HAP-1 (cell line): ENCODE measurements around the gene EPHB2.
"Not testable (repeated sequence)": the region's sequence is repeated elsewhere in the genome, so short reads cannot be mapped to it uniquely, and the experiment has no call there.

Experiments used
- DNase-seq, 2 experiments: peaks; one replicate each; pipeline ENCODE4 v3.0.0-alpha.2; 2016 to 2020; ENCODE audit warnings: low spot score in 2 of 2
- H3K27me3 ChIP-seq: fragments of 250-450 bp; sonication (Bioruptor Pico); 2 replicates; pipeline ENCODE4 v1.5.1; 2020; ENCODE audit warnings: low read depth, mild to moderate bottlenecking, moderate library complexity
- H3K36me3 ChIP-seq: fragments of 250-450 bp; sonication (Bioruptor Pico); replicated peaks from 2 replicates; pipeline ENCODE4 v1.5.1; 2020; ENCODE audit warnings: mild to moderate bottlenecking
- H3K4me1 ChIP-seq: fragments of 250-450 bp; sonication (Bioruptor Pico); 2 replicates; pipeline ENCODE4 v1.5.1; 2020; ENCODE audit warnings: mild to moderate bottlenecking
- H3K4me3 ChIP-seq: fragments of 250-450 bp; sonication (Bioruptor Pico); 2 replicates; pipeline ENCODE4 v1.5.1; 2020; ENCODE audit warnings: mild to moderate bottlenecking, moderate library complexity
- H3K9me3 ChIP-seq: fragments of 250-450 bp; sonication (Bioruptor Pico); 2 replicates; pipeline ENCODE4 v1.5.1; 2020; ENCODE audit warnings: mild to moderate bottlenecking, moderate library complexity
- in situ Hi-C: fragments of 300-500 bp; cut with MboI; formaldehyde crosslinking; loops from 3 replicates; pipeline ENCODE4 v1.14.3; 2020; ENCODE audit warnings: low sequenced_read_pairs, inconsistent platforms, mixed read lengths

The EPHB2 gene

DNA sequence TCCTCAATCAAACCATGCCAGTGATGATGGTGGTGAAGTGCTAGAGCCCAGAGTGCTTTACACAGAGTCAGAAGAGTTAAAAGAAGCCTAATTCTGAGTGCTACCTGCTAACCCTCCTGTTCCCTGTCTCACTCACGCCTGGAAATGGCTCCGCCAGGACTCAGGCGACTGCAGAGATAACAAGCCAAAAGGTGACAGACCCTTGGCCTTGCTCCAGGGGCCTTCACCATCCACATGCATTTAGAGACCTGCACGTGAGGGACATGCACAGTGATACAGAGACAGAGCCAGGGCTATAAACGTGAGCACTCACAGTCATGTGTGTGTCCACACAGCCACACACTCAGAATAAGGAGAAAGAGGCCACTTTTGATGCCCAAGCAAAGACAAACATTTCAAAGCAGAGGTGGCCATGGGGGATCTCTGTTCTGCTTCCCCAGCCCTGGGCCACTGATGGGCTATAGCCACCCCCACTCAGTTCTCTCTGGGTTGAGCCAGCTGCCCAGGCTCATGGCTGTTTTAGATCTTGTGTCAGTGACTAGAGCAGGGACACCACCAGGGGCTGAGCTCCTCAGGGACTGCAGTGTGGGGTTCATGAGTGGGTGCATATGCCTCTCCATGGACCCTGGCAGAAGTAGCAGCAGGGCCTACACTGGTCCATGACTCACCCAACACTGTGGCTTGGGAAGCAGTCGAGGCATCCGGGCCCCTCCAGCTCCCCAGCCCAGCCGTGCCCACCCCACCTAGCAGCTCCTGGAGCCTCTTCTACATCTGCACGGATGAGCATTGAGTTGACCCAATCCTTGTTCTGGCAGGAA lies 117.2 kb downstream of the EPHB2 start:
- H3K27me3 ChIP-seq = no peaks in the 10 kb centered on the region
- no peak overlapping the region for H3K4me3 ChIP-seq
- in situ Hi-C loops = no loop called here
- H3K4me1 ChIP-seq = no peaks in the 10 kb centered on the region; the same call in 1 of the 2 replicates
- H3K9me3 ChIP-seq = no peaks in the 10 kb centered on the region
- H3K36me3 ChIP-seq = no peaks in the 10 kb centered on the region
- DNase-seq = no peak

DNA sequence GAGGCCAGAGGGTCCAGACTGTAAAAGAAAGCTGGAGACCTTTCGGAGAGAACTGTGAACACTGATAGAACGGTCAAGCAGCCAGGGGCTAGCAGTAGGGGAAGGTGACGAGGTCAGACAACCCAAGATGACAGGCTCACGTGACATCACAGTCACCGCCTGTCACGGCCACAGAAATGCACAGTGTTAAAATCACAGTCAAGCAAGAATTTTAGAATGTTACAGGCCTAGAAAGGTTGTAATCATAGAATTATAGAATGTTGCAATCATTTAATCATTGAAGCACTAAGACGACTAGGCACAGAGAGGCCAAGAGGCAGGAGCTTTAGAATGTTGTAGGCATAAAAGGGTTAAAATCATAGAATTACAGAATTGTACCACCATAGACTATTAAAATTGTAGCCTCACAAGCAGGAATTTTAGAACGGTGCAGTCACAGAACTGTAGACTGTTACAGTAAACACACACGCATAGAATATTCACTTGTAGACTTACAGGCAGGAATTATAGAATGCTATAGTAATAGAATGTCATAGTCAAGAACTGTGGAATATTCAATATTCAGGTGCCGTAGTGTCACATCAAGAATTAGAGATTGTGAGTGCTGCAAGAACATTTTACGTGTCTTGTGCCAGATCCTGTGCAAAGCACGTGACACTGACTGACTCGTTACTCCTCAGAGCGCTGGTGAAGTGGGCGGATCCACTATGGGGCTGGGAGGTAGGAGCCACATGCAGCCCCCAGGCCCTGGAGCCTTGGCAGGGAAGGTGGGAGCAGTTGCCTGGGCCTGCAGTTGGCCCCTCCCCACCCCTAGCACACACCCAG lies 118.1 kb downstream of the EPHB2 start:
- in situ Hi-C loops = no loop called here
- peak in 1 of 2 experiments; percentile 24 for DNase-seq

DNA sequence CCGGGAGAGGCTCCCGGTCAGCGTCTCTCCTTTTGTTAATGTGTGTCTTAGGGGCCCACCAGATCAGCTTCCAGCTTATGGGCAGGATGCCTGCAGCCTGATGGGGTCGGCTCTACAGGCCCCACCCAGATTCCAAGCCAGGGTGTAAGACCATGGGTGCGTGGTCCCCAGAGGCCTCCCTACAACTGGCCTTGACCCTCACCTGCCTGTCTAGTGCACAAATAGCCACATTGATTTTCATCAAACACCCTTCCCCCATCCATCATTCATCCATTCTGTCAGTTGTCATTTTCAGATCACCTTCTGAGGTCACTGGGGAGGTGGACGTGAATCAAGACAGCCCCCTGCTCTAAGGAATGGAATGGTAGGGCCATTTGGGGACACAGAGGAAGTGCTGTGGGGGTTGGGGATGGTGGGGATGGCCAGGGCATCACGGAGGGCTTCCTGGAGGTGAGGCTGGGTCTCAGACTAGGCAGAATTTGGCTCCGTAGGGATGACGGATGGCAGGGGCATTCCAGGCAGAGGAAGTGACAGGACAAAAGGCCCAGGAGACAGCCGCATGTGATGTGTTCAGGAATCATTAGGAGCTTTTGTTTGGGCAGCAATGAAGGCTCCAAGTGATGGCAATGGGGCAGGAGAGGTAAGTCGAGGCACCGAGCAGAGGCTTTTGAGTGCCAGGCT lies 118.8 kb downstream of the EPHB2 start:
- Histone ChIP-seq H3K4me1 (no peaks in the 10 kb centered on the region; the same call in 1 of the 2 replicates), H3K4me3 (no peak overlapping the region), H3K9me3 (no peaks in the 10 kb centered on the region), H3K36me3 (no peaks in the 10 kb centered on the region), H3K27me3 (no peaks in the 10 kb centered on the region)
- in situ Hi-C loops = no loop called here
- DNase-seq = no peak

More for the DNA sequence above, 118.1 kb downstream of the EPHB2 start:
- Histone ChIP-seq H3K9me3 (no peaks in the 10 kb centered on the region), H3K4me3 (no peak overlapping the region), H3K27me3 (no peaks in the 10 kb centered on the region), H3K36me3 (no peaks in the 10 kb centered on the region), H3K4me1 (no peaks in the 10 kb centered on the region; the same call in 1 of the 2 replicates)

DNA sequence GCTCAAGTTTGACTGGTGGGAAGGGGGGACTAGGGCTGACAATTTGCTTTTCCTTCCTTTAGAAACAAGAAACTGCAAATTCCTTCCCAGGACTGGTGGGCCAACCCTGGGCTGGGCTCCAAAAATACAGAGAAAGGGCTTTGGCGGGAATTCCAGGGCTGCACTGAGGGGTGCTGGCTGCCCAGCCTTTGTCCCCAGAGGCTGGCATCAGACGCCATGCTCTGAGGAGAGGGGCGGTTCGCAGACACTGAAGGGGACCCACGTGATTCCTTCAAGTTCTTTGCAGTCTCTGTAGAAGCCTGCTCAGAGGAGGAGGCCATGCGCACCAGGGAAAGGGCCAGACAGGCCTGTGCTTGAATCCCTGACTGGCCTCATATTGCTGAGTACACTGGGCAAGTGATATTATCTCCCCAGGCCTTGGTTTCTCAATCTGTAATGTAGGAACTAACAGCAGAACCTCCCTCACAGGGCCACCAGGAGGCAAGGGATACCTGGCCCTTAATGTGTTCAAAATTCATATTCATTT lies 119.5 kb downstream of the EPHB2 start:
- no peak for DNase-seq
- Histone ChIP-seq H3K4me1 (no peaks in the 10 kb centered on the region; the same call in 1 of the 2 replicates), H3K36me3 (no peaks in the 10 kb centered on the region), H3K4me3 (no peak overlapping the region), H3K9me3 (no peaks in the 10 kb centered on the region), H3K27me3 (no peaks in the 10 kb centered on the region)
- in situ Hi-C loops = no loop called here

DNA sequence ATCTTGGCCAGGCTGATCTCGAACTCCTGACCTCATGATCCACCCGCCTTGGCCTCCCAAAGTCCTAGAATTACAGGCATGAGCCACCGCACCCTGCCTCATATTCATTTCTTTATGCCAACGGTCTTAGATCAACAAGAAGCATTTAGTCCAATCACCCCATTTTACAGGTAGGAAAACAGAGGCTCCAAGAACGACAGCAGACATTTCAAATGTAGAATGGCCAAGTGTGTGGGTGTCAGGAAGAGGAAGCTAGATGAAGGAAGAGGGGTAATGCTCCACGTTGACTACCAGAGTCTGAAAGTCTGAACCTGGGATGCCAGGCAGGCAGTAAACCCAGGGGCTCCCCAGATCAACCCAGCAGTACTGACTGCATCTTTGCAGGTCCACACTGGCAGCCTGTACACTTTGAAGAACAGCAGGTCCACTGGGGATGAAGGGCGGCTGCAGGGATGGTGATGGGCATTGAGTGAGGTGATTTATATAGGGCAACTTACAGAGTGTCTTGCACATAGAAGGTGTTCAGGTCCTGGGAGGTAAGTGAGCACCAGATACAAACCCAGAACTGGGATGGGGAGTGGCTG lies 120.2 kb downstream of the EPHB2 start:
- no peak for DNase-seq
- Histone ChIP-seq H3K36me3 (no peaks in the 10 kb centered on the region), H3K4me1 (no peaks in the 10 kb centered on the region; the same call in 1 of the 2 replicates), H3K4me3 (no peak overlapping the region), H3K27me3 (no peaks in the 10 kb centered on the region), H3K9me3 (no peaks in the 10 kb centered on the region)
- in situ Hi-C loops = no loop called here

DNA sequence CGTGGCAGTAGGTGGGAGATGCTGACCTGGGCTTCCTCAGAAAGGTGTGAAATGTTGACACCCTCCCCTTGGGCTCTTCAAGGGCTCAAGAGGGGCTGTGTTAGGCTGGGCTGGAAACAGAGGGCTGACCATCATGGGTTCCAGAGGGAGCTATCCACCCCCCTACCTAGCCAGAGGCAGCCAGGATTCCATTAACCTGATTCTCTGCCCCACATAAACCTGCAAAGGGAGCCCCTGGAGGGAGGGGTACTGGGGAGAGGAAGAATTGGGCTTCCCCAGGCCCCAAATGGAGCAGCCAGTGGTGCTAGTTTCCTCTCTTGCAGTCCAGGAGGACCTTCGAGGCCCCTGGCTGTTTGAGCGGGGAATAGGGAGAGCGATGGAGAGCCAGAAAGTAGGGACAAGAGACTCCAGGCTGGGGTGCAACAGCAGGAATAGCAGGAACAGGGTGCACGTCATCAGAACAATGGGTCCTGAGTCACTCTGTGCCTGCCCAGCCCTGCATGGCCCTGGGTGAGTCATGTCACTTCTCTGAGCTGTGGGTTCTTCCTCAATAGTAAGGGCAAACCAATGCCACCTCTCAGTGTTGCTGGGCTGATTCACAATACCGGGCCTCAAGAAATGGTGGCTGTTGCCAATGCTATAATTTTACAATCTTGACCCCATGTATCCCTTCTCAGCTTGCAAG lies 121.2 kb downstream of the EPHB2 start:
- Histone ChIP-seq H3K9me3 (no peaks in the 10 kb centered on the region), H3K36me3 (no peaks in the 10 kb centered on the region), H3K27me3 (no peaks in the 10 kb centered on the region), H3K4me1 (no peaks in the 10 kb centered on the region; the same call in 1 of the 2 replicates), H3K4me3 (no peak overlapping the region)
- in situ Hi-C loops = no loop called here
- no peak for DNase-seq

DNA sequence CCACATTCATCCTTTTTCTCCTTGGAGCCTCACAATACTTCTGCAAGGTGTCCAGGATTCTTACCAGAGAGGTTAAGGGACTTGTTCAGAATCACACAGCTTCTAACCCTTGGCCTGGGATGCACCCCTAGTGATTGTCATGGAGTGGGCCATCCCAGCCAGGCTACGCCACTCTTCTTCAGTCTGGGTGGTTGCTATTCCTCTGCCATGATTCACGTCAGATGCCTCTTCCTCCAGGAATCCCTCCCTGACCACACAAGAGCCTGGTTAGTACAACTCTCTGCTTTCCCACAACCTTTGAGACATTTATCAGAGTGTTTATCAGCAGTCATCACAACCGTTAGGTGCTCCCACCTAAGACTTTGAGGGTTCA lies 121.8 kb downstream of the EPHB2 start:
- H3K4me3 ChIP-seq = no peak overlapping the region
- H3K27me3 ChIP-seq = no peaks in the 10 kb centered on the region
- in situ Hi-C loops = no loop called here
- H3K36me3 ChIP-seq = no peaks in the 10 kb centered on the region
- no peaks in the 10 kb centered on the region for H3K9me3 ChIP-seq
- DNase-seq = no peak
- H3K4me1 ChIP-seq = no peaks in the 10 kb centered on the region; the same call in 1 of the 2 replicates

DNA sequence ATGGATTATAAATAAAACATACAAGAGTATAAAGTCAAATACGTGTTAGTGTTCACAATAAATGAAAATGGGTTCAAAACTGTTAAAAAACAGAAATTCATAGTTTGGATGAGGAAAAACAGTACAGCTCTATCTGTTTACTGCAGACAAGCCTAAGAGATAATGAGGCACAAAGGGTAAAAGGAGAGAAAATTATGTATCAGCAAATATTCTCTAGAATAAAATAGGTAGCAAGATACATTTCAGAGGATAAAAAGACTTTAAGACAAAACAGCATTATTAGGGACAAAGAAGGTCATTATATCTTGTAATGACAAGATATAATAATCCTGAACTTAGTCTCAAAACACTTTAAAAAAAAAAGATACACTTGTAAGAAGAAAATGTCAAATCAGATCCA lies 123.1 kb downstream of the EPHB2 start:
- Histone ChIP-seq H3K4me3 (no peak overlapping the region), H3K27me3 (no peaks in the 10 kb centered on the region), H3K4me1 (no peaks in the 10 kb centered on the region; the same call in 1 of the 2 replicates), H3K9me3 (no peaks in the 10 kb centered on the region), H3K36me3 (no peaks in the 10 kb centered on the region)
- DNase-seq = no peak
- in situ Hi-C loops = no loop called here

DNA sequence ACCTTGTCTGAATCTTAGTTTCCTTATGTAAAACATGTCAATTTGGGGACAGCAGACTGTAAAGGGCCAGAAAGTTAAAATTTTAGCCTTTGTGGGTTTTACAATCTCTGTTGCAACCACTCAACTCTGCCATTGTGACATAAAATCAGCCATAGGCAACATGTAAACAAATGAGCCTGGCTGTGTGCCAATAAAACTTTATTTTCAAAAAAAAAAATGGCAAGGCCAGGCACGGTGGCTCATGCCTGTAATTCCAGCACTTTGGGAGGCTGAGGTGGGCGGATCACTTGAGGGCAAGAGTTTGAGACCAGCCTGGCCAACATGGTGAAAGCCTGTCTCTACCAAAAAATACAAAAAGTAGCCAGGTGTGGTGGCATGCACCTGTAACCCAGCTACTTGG lies 123.8 kb downstream of the EPHB2 start:
- in situ Hi-C loops = not testable (repeated sequence)

DNA sequence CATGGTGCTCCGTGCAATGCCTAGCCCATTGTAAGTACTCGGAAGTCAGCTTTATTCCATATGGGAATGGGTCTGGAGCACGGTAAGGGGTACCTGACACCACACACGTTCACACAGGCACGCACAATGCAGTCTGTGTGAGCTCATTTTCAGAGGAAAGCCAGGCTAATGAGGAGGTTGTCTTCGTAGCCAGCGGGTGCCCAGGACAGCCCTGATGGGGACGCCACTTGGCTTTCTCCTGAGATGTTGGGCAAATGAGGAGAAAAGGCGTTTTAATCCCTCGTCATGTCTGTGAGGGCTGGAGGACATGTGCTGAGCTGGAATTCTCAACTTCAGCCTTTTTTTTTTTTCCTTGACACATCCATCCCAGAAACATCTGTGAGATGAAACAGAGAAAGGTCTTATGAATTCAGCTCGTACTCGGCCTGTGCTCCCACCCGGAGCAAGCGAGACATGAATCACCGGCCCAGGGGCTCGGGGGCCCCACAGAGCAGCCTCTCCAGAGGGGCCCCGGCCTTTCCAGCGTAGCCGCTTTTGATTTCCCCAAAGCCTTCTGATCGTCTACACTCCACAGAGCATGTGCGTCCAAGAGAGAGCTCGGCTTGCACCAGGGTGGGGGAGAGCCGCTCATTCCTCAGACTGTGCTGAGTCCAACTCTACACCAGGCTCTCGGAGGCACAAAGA lies 125.1 kb downstream of the EPHB2 start:
- no peak for DNase-seq
- Histone ChIP-seq H3K27me3 (no peaks in the 10 kb centered on the region), H3K4me1 (no peaks in the 10 kb centered on the region), H3K9me3 (no peaks in the 10 kb centered on the region), H3K36me3 (no peaks in the 10 kb centered on the region), H3K4me3 (no peak overlapping the region)
- in situ Hi-C loops = no loop called here

More for the DNA sequence above, 123.8 kb downstream of the EPHB2 start:
- H3K36me3 ChIP-seq, DNase-seq, H3K4me1 ChIP-seq, H3K4me3 ChIP-seq, H3K27me3 ChIP-seq, H3K9me3 ChIP-seq: not testable (repeated sequence)

DNA sequence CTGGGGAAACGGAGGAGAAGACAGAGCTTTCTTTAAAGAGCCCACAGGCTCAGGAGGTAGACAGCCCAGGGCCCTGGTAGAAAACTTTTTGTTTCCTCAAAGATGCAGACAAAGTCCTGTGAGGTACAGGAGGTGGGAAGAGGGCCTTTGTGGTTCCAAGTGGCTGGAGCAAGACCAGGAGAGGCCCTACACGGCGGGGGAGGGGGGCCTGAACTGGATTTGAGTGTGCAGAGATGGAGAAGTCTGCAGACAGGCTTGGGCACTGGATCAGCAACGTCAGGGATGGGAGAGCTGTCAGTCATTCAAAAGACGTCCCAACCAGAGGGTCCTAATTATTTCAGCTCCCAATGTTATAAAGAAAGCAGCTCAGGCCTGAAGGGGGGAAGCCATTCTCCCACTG lies 126.2 kb downstream of the EPHB2 start:
- in situ Hi-C loops = no loop called here
- Histone ChIP-seq H3K4me3 (no peak overlapping the region), H3K36me3 (no peaks in the 10 kb centered on the region), H3K4me1 (no peaks in the 10 kb centered on the region), H3K27me3 (no peaks in the 10 kb centered on the region), H3K9me3 (no peaks in the 10 kb centered on the region)
- no peak for DNase-seq

DNA sequence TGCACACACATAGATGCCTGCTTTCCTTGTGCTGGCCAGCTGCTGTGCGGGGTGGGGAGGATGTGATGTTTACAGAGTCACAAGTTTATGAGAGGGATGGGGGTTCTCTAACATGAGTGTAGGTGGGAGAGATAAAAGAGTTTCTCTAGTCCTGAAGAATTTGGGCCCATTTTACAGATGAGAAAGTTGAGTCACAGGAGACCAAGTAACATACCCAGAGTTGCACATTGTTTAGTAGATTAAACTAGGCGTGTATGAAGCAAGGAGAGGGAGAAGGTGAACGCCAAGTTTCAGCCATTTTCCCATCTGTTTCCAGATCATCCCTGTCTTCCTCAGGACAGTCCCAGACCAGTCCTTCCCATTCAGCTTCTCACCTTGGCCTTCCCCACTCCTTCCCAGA lies 126.7 kb downstream of the EPHB2 start:
- Histone ChIP-seq H3K36me3 (no peaks in the 10 kb centered on the region), H3K4me1 (no peaks in the 10 kb centered on the region), H3K27me3 (no peaks in the 10 kb centered on the region), H3K4me3 (no peak overlapping the region), H3K9me3 (no peaks in the 10 kb centered on the region)
- DNase-seq = no peak
- in situ Hi-C loops = no loop called here
